Astrocyte (in vitro differentiated cells and primary cell): ENCODE results near the gene KBTBD4.

ENCODE experiments used
- CTCF ChIP-seq: IDR thresholded peaks from 2 replicates; pipeline ENCODE4 v1.5.1; 2011; ENCODE audit warnings: low read depth, mild to moderate bottlenecking, inconsistent platforms, low read length, moderate library complexity; ENCODE audit not compliant: insufficient read depth
- EZH2 ChIP-seq: IDR thresholded peaks from 2 replicates; pipeline ENCODE4 v1.6.1; 2012; ENCODE audit warnings: mild to moderate bottlenecking, low read length, inconsistent platforms; ENCODE audit not compliant: insufficient read depth

GRCh38 chr11:47593934-47594855, 15.4 kb upstream of the KBTBD4 start, which contains the start of gene C1QTNF4:
- TF ChIP-seq CTCF = no peak
- peak; percentile 99 for TF ChIP-seq EZH2
